SK-N-SH treated with all-trans-retinoic acid at 6 μM for 48 hours (cell line): ENCODE results near the gene DDX49.

Experiments used
- ARNTL ChIP-seq: fragments of 450-650 bp; formaldehyde crosslinking; IDR thresholded peaks from 2 replicates; pipeline ENCODE4 v1.5.0; 2020; ENCODE audit warnings: low read depth, mild to moderate bottlenecking, moderate library complexity, borderline replicate concordance
- BACH2 ChIP-seq: fragments of 250-450 bp; sonication (Bioruptor Pico); IDR thresholded peaks from 2 replicates; pipeline ENCODE4 v1.9.0; 2021; ENCODE audit warnings: mild to moderate bottlenecking, borderline replicate concordance
- CSDC2 ChIP-seq: fragments of 250-450 bp; sonication (Bioruptor Pico); IDR thresholded peaks from 2 replicates; pipeline ENCODE4 v1.5.0; 2020; ENCODE audit warnings: mild to moderate bottlenecking, moderate library complexity
- ESRRG ChIP-seq: fragments of 250-450 bp; sonication (Bioruptor Pico); IDR thresholded peaks from 2 replicates; pipeline ENCODE4 v1.6.1; 2021; ENCODE audit warnings: mild to moderate bottlenecking
- RARB ChIP-seq: fragments of 250-450 bp; sonication (Bioruptor Pico); IDR thresholded peaks from 2 replicates; pipeline ENCODE4 v1.8.0; 2021; ENCODE audit warnings: mild to moderate bottlenecking, moderate library complexity
- TCF4 ChIP-seq: fragments of 250-450 bp; sonication (Bioruptor Pico); IDR thresholded peaks from 2 replicates; pipeline ENCODE4 v1.8.0; 2021; ENCODE audit warnings: mild to moderate bottlenecking, moderate library complexity, borderline replicate concordance
- TOX ChIP-seq: fragments of 250-450 bp; sonication (Bioruptor Pico); IDR thresholded peaks from 2 replicates; pipeline ENCODE4 v1.8.0; 2021; ENCODE audit warnings: mild to moderate bottlenecking, moderate library complexity, borderline replicate concordance
- ZC3H10 ChIP-seq: fragments of 250-450 bp; sonication (Bioruptor Pico); IDR thresholded peaks from 2 replicates; pipeline ENCODE4 v1.5.1; 2021; ENCODE audit warnings: mild to moderate bottlenecking, moderate library complexity
- ZFP3 ChIP-seq: fragments of 250-450 bp; sonication (Bioruptor Pico); IDR thresholded peaks from 2 replicates; pipeline ENCODE4 v1.5.0; 2020; ENCODE audit warnings: mild to moderate bottlenecking, moderate library complexity
- ZNF565 ChIP-seq: fragments of 450-650 bp; formaldehyde crosslinking; conservative IDR thresholded peaks from 2 replicates; pipeline ENCODE4 v1.5.0; 2020; ENCODE audit warnings: low read depth, mild to moderate bottlenecking, moderate library complexity
- ZNF70 ChIP-seq: fragments of 450-650 bp; formaldehyde crosslinking; IDR thresholded peaks from 2 replicates; pipeline ENCODE4 v1.5.0; 2020; ENCODE audit warnings: mild to moderate bottlenecking, moderate library complexity
- TF ChIP-seq, protein P1 (sequence below): fragments of 250-450 bp; sonication (Bioruptor Pico); IDR thresholded peaks from 2 replicates; pipeline ENCODE4 v1.8.0; 2020; ENCODE audit warnings: mild to moderate bottlenecking, moderate library complexity, borderline replicate concordance
- TF ChIP-seq, protein P2 (sequence below): fragments of 250-450 bp; sonication (Bioruptor Pico); IDR thresholded peaks from 2 replicates; pipeline ENCODE4 v1.8.0; 2021; ENCODE audit warnings: low read depth, mild to moderate bottlenecking, moderate library complexity, borderline replicate concordance
- TF ChIP-seq, protein P3 (sequence below): fragments of 250-450 bp; sonication (Bioruptor Pico); IDR thresholded peaks from 2 replicates; pipeline ENCODE4 v1.5.1; 2021; ENCODE audit warnings: mild to moderate bottlenecking, moderate library complexity

DNA sequence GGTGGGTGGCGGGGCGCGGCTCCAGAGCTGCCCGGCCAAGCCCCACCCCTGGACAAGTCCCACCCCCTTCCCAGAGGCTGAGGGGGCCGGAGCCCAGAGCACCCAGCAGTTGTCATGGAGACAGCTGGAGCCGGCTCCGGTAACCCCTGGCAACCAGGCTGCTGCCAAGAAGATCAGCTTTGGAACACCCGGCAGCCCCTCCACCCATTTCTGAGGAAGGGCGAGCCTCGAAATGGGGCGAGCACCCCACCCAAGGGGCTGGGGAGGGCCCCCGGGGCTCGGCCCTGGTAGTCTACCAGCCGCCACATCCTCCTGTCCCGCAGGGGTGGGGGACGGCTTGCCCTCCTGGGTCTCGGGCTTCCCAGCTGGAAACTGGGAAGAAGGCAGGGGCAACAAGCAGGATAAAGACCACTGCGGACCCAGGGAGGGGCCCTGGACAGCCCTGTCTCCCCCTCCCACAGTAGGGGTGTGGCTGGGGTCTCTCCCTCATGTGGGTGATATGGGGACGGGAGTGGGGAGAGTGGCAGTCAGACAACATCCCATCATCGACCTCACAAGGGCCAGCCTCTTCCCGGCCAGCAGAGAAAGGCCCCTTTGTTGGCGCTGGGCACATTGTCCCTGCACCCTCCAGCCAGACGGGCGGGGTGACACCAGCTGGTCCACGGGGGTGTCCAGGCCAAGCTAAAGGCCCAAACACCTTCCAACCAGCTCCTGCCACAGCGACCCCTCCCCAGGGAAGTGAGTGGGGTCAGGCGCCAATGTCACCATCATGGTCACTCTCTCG lies 25.1 kb upstream of the DDX49 start:
- TF ChIP-seq, protein P1, sequence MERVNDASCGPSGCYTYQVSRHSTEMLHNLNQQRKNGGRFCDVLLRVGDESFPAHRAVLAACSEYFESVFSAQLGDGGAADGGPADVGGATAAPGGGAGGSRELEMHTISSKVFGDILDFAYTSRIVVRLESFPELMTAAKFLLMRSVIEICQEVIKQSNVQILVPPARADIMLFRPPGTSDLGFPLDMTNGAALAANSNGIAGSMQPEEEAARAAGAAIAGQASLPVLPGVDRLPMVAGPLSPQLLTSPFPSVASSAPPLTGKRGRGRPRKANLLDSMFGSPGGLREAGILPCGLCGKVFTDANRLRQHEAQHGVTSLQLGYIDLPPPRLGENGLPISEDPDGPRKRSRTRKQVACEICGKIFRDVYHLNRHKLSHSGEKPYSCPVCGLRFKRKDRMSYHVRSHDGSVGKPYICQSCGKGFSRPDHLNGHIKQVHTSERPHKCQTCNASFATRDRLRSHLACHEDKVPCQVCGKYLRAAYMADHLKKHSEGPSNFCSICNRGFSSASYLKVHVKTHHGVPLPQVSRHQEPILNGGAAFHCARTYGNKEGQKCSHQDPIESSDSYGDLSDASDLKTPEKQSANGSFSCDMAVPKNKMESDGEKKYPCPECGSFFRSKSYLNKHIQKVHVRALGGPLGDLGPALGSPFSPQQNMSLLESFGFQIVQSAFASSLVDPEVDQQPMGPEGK = no peak
- TF ChIP-seq ESRRG (CRISPR knock-in tag) (no peak), TOX (CRISPR knock-in tag) (no peak), ZNF70 (CRISPR knock-in tag) (no peak), ZFP3 (CRISPR knock-in tag) (no peak), ZC3H10 (CRISPR knock-in tag) (no peak), ZNF565 (CRISPR knock-in tag) (no peak), CSDC2 (CRISPR knock-in tag) (no peak), RARB (no peak), TCF4 (CRISPR knock-in tag) (no peak), BACH2 (CRISPR knock-in tag) (no peak), ARNTL (CRISPR knock-in tag) (no peak)
- TF ChIP-seq, protein P2, sequence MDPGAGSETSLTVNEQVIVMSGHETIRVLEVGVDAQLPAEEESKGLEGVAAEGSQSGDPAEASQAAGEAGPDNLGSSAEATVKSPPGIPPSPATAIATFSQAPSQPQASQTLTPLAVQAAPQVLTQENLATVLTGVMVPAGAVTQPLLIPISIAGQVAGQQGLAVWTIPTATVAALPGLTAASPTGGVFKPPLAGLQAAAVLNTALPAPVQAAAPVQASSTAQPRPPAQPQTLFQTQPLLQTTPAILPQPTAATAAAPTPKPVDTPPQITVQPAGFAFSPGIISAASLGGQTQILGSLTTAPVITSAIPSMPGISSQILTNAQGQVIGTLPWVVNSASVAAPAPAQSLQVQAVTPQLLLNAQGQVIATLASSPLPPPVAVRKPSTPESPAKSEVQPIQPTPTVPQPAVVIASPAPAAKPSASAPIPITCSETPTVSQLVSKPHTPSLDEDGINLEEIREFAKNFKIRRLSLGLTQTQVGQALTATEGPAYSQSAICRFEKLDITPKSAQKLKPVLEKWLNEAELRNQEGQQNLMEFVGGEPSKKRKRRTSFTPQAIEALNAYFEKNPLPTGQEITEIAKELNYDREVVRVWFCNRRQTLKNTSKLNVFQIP (CRISPR knock-in tag) = no peak
- TF ChIP-seq, protein P3, sequence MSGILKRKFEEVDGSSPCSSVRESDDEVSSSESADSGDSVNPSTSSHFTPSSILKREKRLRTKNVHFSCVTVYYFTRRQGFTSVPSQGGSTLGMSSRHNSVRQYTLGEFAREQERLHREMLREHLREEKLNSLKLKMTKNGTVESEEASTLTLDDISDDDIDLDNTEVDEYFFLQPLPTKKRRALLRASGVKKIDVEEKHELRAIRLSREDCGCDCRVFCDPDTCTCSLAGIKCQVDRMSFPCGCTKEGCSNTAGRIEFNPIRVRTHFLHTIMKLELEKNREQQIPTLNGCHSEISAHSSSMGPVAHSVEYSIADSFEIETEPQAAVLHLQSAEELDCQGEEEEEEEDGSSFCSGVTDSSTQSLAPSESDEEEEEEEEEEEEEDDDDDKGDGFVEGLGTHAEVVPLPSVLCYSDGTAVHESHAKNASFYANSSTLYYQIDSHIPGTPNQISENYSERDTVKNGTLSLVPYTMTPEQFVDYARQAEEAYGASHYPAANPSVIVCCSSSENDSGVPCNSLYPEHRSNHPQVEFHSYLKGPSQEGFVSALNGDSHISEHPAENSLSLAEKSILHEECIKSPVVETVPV = no peak
